LNCaP clone FGC (cell line): ENCODE measurements around the gene GLE1.
"Not testable (repeated sequence)": the region's sequence is repeated elsewhere in the genome, so short reads cannot be mapped to it uniquely, and the experiment has no call there.

Experiments
- DNase-seq: peaks from one replicate; pipeline ENCODE4 v3.0.0-alpha.2; 2011; ENCODE audit warnings: low read depth
- H3K4me3 ChIP-seq: 2 replicates; pipeline ENCODE4 v1.5.1; 2011; ENCODE audit warnings: mild to moderate bottlenecking, low read depth, low read length, control low read depth
- CTCF ChIP-seq: IDR thresholded peaks from 2 replicates; pipeline ENCODE4 v1.5.1; 2012; ENCODE audit warnings: mild to moderate bottlenecking; ENCODE audit not compliant: control insufficient read depth, insufficient read depth; ENCODE audit errors: extremely low read depth

Gene GLE1

GRCh38 chr9:128575916-128576315, 71.4 kb downstream of the GLE1 start:
- H3K4me3 ChIP-seq: no peak overlapping the region
- no peak for DNase-seq
- no peak for TF ChIP-seq CTCF

GRCh38 chr9:128577206-128577605, 72.7 kb downstream of the GLE1 start:
- no peak for TF ChIP-seq CTCF
- no peak for DNase-seq
- H3K4me3 ChIP-seq: no peak overlapping the region

- H3K4me3 ChIP-seq: no peak overlapping the region
- no peak for TF ChIP-seq CTCF
Observed at GRCh38 chr9:128579194-128579593, 74.7 kb downstream of the GLE1 start.

GRCh38 chr9:128580731-128581130, 76.2 kb downstream of the GLE1 start:
- no peak for DNase-seq

More at GRCh38 chr9:128579194-128579593, 74.7 kb downstream of the GLE1 start:
- peak; percentile 13 for DNase-seq

GRCh38 chr9:128585155-128585554, 80.6 kb downstream of the GLE1 start:
- DNase-seq, H3K4me3 ChIP-seq: not testable (repeated sequence)

More at GRCh38 chr9:128580731-128581130, 76.2 kb downstream of the GLE1 start:
- H3K4me3 ChIP-seq: no peak overlapping the region
- TF ChIP-seq CTCF: no peak

GRCh38 chr9:128586934-128587333, 82.4 kb downstream of the GLE1 start:
- not testable (repeated sequence) for DNase-seq

GRCh38 chr9:128587453-128587852, 82.9 kb downstream of the GLE1 start:
- no peak overlapping the region for H3K4me3 ChIP-seq
- no peak for DNase-seq
- TF ChIP-seq CTCF: no peak

More at GRCh38 chr9:128586934-128587333, 82.4 kb downstream of the GLE1 start:
- H3K4me3 ChIP-seq: not testable (repeated sequence)

- no peak overlapping the region for H3K4me3 ChIP-seq
- TF ChIP-seq CTCF: no peak
- DNase-seq: no peak
Observed at GRCh38 chr9:128588581-128589233, 84.2 kb downstream of the GLE1 start.
